Activated CD4-positive, alpha-beta T cell treated with anti-CD3 and anti-CD28 coated beads for 24 hours (primary cell): Measurements from ENCODE around the gene NOXO1.
"Not testable (repeated sequence)": the region's sequence is repeated elsewhere in the genome, so short reads cannot be mapped to it uniquely, and the experiment has no call there.

ENCODE experiments used
- DNase-seq, 2 donors: peaks; one replicate each; pipeline ENCODE4 v3.0.0-alpha.2; 2020; ENCODE audit warnings: low read depth in 2 of 2

The NOXO1 gene

DNA sequence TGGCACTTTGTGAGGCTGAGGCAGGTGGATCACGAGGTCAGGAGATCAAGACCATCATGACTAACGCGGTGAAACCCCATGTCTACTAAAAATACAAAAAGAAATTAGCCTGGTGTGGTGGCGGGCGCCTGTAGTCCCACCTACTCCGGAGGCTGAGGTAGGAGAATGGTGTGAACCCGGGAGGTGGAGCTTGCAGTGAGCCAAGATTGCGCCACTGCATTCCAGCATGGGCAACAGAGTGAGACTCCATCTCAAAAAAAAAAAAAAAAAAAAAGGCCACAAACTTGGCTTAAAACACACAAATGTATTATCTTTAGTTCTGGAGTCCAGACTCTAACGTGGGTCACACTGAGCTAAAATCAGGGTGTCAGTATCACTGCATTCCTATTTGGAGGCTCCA, 30.5 kb upstream of the NOXO1 start:
- DNase-seq: not testable (repeated sequence)

DNA sequence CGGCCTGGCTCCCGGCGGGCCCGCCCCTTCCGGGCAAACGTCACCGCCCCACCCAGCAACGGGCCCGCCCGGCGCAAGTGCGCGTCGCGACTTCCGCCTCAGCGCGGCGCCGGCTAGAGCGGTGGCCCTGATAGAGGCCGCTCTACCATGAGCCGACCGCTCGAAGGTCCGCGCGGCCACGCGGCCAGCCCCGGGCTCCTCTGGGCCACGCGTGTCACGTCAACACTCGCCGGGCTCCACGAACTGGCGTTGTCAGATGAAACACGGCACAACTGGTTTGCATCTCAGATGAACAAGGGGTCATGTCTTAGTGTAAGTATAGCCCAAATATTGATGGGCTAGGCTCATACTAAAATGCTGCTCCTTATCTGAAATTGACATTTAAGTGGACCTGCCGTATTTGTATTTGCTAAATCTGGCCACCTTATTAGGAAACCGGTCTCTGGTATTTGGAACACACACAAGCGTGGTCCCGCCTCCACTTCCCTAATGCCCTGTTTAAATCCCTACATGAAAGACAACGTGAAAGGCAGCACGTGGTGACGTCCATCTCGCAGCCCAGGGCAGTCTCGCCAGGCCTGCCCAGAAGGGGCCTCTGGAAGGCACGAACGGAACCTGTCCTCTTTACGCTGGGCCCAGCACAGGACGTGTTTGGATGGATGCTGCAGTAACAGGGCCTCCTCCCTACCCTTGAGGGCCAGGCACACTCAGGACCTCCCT, 28.7 kb upstream of the NOXO1 start, which contains the start of gene ZNF598:
Gene ZNF598 (minus strand): TSS at position 31 of the 720 bp plus-strand sequence.
- DNase-seq: peak; percentile 66 to 69

DNA sequence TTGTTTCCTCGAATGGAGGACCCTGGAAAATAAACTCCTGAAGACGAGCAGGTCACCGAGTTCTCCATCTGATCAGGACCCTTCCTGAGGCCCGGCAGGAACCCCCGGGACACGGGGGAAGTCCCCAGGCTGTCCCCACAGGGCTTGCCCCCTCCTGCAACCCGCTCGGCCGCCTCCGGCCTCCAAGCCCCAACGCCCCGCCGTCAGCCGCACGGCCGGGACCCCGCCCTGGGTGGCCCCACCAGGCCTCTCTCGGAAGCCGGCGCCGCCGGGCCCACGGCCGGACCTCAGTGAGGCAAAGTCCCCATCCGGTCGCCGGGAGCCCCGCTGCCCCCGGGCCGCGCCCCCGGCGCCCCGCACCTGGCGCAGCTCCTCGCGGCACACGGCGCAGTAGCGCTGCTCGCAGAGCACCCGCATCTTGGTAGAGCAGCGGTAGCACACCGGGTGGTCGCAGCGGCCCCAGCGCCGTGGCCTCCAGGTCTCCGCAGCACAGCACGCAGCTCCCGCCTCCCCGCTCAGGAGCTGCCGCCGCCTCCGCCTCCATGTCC, 28.0 kb upstream of the NOXO1 start:
- no peak for DNase-seq

DNA sequence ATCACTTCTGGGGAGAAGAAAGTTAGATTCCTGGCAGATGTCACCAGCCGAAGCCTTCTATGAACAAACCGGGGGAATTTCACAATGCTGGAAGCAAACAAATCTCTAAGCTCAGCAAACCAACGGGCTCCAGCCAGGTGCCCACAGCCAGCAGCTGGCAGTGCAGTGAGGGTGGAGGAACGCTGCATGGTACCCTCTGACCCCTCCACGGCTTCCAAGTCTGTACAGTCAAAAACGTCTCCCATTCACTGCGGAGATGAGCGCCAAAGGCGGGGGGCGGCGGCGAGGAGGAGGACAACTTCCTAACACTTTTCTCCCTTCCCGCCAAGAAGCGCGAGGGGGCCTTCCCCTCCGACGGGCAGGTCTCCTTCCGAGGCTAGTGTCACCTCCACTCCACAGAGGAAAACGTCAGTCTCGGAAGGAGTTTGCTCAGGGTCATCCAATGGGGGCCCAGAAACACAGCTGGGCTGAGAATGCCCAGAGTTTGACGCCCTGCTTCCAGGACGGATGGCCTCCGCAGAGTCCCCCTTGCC, 27.4 kb upstream of the NOXO1 start:
- DNase-seq: no peak

DNA sequence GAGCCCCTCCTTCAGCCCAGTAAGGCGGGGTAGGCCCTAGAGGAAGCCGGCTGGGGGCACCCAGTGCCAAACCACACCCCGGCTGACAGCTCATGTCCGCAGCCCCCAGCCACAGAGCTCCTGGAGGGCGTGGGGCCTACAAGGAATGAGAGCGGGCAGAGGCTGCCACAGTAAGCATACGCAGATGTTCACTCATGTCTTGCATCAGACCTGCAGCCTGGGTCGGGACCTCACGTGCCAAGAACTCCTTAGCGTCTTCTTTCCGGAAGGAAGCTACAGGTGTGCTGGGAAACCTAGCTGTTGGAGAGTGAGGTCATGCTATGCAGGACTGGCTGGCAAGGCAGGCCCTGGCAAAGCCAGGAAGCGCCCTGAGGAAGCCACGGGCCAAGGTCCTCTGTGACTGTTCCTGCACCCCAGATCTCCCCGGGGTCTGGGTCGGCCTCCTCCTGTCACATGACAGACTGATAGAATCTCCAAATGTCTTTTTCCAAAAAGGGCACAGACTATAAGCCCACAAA, 26.8 kb upstream of the NOXO1 start:
- DNase-seq: no peak

- DNase-seq: no peak
Measured at GRCh38 chr16:2007081-2007836, 26.0 kb upstream of the NOXO1 start.

DNA sequence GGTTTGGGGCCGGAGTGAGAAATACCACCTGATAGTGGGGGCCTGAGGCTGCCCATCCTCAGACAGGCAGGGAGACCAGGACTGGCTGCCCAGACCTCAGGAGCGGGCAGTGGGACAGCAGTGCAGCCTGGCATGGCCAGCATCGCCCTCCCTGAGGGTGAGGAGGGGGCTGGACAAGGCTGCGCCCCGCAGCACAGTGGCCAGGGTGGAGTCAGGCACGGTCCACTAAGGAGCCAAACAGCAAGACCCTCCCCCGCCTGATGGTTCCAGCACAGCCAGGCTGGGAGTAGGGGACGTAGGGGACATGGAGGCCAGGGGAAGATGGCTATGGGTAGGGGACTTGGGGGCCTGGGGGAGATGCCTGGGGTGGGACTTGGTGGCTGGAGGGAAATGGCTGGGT, 25.0 kb upstream of the NOXO1 start:
- no peak for DNase-seq

GRCh38 chr16:2005646-2006045, 24.4 kb upstream of the NOXO1 start:
- no peak for DNase-seq

DNA sequence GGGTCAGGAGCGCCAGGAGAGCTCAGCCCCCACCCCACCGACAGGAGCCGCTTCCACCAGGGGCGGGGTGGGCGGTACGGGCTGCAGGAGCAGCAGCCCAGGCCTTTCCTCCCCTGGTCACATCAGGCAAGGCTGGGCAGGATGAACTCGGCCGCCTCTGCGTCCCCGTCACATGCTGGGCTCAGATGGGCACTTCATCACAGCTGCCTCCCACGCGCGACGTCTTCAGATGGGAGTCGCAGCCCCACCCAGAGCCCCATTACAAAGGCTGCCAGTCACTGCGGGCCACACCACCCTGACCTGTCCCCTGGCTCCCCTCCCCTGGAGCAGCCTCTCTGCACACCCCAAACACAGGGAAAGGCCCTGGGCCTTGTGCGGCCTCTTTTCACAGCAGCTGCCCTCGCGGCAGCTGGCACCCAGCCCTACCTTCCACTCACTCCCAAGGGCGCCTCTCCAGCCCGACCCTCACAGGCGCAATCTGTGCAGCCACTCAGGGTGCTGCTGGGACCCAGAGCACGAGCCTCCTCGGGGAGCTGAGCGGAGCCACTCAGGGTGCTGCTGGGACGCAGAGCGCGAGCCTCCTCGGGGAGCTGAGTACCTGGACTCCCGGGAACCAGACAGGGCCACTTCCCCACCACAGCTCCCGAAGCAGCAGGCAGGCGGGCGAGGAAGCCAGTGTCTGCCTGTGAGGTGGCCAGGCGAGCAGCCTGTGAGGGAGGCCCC, 23.7 kb upstream of the NOXO1 start:
- no peak for DNase-seq

GRCh38 chr16:2003827-2004641, 22.8 kb upstream of the NOXO1 start:
- DNase-seq: peak; percentile 80 to 90

DNA sequence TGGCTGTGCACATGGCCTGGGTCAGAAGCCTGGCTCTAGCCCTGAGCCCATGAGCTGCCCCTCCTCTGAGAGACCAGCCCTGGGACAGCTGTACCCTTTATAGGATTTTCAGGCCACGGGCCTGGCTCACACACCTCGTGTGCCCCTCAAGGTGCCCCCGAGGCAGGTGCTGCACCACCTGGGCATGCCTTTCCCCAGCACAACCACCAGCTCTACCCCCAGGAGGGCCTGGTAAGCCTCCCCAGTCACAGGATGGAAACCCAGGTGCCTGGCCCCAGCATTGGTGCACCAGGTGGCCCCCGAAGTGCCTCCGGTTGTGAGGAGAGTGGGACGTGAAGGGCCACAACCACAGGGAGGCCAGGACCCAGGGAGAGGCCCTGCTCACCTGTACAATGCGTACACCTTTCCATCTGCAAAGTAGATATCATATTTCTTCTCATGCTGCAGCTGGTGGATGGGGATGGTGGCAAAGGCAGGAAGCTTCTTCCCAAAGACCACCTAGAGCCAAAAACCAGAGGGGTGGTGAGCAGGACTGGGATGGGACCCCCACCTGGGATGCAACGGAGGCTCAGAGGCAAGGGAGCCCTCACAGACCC, 22.1 kb upstream of the NOXO1 start:
- DNase-seq: no peak

- no peak for DNase-seq
Measured at GRCh38 chr16:2002406-2003230, 21.3 kb upstream of the NOXO1 start.

GRCh38 chr16:2001456-2002355, 20.4 kb upstream of the NOXO1 start:
- no peak for DNase-seq

GRCh38 chr16:2001035-2001434, 19.8 kb upstream of the NOXO1 start:
- no peak for DNase-seq

DNA sequence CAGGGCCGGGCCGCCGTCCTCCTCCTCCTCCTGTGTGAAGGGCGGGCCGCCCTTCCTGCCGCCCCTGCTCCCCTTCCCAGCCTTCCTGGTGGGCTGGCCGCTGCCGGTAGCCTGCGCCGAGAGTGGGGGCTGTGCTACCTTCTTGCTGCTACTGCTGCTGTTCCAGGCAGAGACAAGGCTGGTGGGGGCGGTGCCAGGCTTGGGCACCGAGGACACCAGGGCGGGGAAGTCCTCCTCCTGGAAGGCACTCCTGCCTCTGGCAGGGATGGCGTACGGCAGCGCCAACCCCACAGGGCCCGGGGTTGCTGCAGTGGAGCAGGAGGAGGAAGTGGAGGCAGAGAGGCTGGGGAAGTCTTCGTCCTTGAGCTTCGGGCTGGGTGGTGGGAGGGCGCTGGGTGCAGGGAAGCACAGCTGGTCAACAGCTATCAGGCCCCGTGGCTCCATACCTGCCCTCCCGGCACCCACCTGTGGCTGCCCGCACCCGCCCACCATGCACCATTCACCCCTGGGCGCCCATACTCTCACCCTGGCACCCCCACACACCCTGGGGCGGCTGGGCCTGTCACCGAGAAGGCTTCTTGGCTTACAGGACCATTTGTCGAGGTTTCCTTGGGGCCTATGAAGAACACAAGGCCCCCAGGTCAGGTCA, 18.7 kb upstream of the NOXO1 start:
- no peak for DNase-seq

DNA sequence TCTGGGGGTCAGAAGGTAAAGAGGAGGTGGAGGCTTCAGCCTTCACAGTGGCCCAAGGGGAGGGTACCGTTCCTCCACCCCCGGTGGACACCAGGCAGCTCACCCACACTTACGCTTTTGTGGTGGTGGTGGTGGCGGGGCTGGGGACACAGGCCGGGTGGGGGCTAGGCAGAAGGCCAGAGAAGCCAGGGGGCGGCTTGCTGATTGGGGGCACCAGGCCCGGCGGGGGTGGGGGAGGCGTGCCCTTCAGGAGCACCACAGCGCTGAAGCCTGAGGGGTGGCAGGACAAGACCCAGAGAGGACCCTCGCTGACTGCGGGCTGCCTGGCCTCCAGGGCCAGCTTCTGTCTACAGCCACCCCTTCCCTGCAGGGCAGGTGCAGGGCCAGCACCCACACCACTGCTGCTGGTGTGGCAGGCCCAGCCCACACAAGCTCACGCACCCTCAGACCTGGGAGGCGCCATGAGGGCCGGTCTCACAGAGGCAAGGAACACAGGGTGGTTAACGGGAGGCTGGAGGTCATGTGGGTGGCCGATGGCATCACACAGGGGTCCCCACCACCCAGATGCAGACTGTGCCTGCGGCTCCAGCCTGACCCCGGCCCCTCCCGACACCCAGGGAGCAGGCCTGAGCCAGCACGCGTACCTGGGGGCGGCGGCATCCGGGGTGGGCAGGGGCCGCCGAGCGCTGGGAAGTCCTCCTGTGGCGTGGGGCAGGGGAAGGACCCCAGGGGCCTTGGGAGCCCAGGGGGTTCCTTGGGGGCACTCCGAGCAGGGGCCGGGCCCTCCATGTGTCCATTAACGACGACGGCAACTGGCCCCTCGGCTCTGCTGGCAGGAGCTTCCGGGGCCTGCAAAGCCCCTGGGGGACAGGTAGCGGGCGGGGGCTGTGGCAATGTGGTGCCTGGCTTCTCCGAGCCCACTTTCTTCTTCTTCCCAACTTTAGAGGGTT, 17.9 kb upstream of the NOXO1 start:
- DNase-seq: no peak

- DNase-seq: no peak
Measured at GRCh38 chr16:1998360-1998835, 17.1 kb upstream of the NOXO1 start.
